Right atrium auricular region (tissue), 2 donors: Measurements from ENCODE around the gene MEGF10. TPM values are rescaled to one million over a fixed set of nuclear protein-coding genes. Genes with fewer than 3 reads are reported as not detected.
"Not testable (repeated sequence)": the region's sequence is repeated elsewhere in the genome, so short reads cannot be mapped to it uniquely, and the experiment has no call there.

Source experiments
- DNase-seq: peaks from one replicate; pipeline ENCODE4 v3.0.0-alpha.2; 2019; ENCODE audit warnings: low spot score
- H3K27ac ChIP-seq, 2 donors: fragments of 200-600 bp; sonication (generic); 1 replicate in 1 of 2; 2 replicates in 1 of 2; pipeline ENCODE4 v1.5.1; 2016 to 2019
- H3K27me3 ChIP-seq, 2 donors: fragments of 200-600 bp; sonication (generic); one replicate each; pipeline versions ENCODE4 v1.5.1 to v1.6.0; 2017 to 2019
- H3K36me3 ChIP-seq: fragments of 200-600 bp; sonication (generic); one replicate; pipeline ENCODE4 v1.5.1; 2016
- H3K4me1 ChIP-seq, 2 donors: fragments of 200-600 bp; sonication (generic); one replicate each; pipeline versions ENCODE4 v1.5.1 to v1.6.0; 2017 to 2019
- H3K4me3 ChIP-seq, 2 donors: fragments of 200-600 bp; sonication (generic); 1 replicate in 1 of 2; 2 replicates in 1 of 2; pipeline ENCODE4 v1.5.1; 2017 to 2019; ENCODE audit warnings: mild to moderate bottlenecking in 1 of 2, moderate library complexity in 1 of 2
- H3K9me3 ChIP-seq, 2 donors: fragments of 200-600 bp; sonication (generic); one replicate each; pipeline ENCODE4 v1.5.1; 2019
- CTCF ChIP-seq, 2 donors: fragments of 200-600 bp; sonication (generic); IDR thresholded peaks; one replicate each; pipeline ENCODE4 v1.5.1; 2019; ENCODE audit warnings: antibody characterized with exemption in 2 of 2
- total RNA-seq, 2 donors: library from RNA; depleted of rRNA; stranded (reverse); fragments of >200 nt; gene quantifications; one replicate each; pipeline ENCODE4 v1.1.0, GENCODE V29; 2016

MEGF10 gene
- total RNA-seq, 2 donors from 2014 or later: 0.71 to 3.0 TPM

GRCh38 chr5:127292030-127292735 is 1.6 kb downstream of the MEGF10 start:
- Histone ChIP-seq H3K4me3 (no peak overlapping the region), H3K36me3 (no peaks in the 10 kb centered on the region), H3K4me1 (peaks cover 0 to 10% of the 10 kb centered on the region in 2 donors), H3K27me3 (no peaks in the 10 kb centered on the region), H3K27ac (no peak overlapping the region), H3K9me3 (peaks cover 0 to 7% of the 10 kb centered on the region in 2 donors)
- TF ChIP-seq CTCF (IDR thresholded peaks at IDR 0.05): no peak
- no peak for DNase-seq

- Histone ChIP-seq H3K27me3 (no peaks in the 10 kb centered on the region), H3K4me1 (peaks cover 0 to 10% of the 10 kb centered on the region in 2 donors), H3K9me3 (peaks cover 0 to 6% of the 10 kb centered on the region in 2 donors), H3K36me3 (no peaks in the 10 kb centered on the region), H3K4me3 (no peak overlapping the region), H3K27ac (no peak overlapping the region)
- no peak for TF ChIP-seq CTCF (IDR thresholded peaks at IDR 0.05)
- no peak for DNase-seq
These were observed 2.8 kb downstream of the MEGF10 start for GRCh38 chr5:127293373-127293772.

GRCh38 chr5:127294829-127295228 is 4.2 kb downstream of the MEGF10 start:
- Histone ChIP-seq H3K4me1 (peaks cover 0 to 10% of the 10 kb centered on the region in 2 donors), H3K9me3 (no peaks in the 10 kb centered on the region), H3K27me3 (no peaks in the 10 kb centered on the region), H3K36me3 (no peaks in the 10 kb centered on the region), H3K27ac (no peak overlapping the region), H3K4me3 (no peak overlapping the region)
- TF ChIP-seq CTCF (IDR thresholded peaks at IDR 0.05): no peak
- no peak for DNase-seq

GRCh38 chr5:127295454-127295853 is 4.9 kb downstream of the MEGF10 start:
- no peak for DNase-seq
- Histone ChIP-seq H3K27ac (no peak overlapping the region), H3K9me3 (no peaks in the 10 kb centered on the region), H3K4me3 (no peak overlapping the region), H3K4me1 (peaks cover 0 to 6% of the 10 kb centered on the region in 2 donors), H3K27me3 (no peaks in the 10 kb centered on the region), H3K36me3 (no peaks in the 10 kb centered on the region)
- TF ChIP-seq CTCF (IDR thresholded peaks at IDR 0.05): no peak

- Histone ChIP-seq H3K9me3 (no peaks in the 10 kb centered on the region), H3K4me1 (no peaks in the 10 kb centered on the region), H3K27me3 (no peaks in the 10 kb centered on the region), H3K4me3 (no peak overlapping the region), H3K36me3 (no peaks in the 10 kb centered on the region), H3K27ac (no peak overlapping the region)
- DNase-seq: no peak
- TF ChIP-seq CTCF (IDR thresholded peaks at IDR 0.05): no peak
These were observed 5.7 kb downstream of the MEGF10 start for GRCh38 chr5:127296321-127296720.

- H3K4me1 ChIP-seq, H3K27ac ChIP-seq, H3K9me3 ChIP-seq, H3K4me3 ChIP-seq, H3K36me3 ChIP-seq, H3K27me3 ChIP-seq, DNase-seq: not testable (repeated sequence)
These were observed 6.3 kb downstream of the MEGF10 start for GRCh38 chr5:127296894-127297293.
